WTC11 (cell line): ENCODE data around the gene F5. TPM values are rescaled to one million over a fixed set of nuclear protein-coding genes. Genes with fewer than 3 reads are reported as not detected.

Experiments used
- ARID4B ChIP-seq: sonication (generic); formaldehyde crosslinking; IDR thresholded peaks from 2 replicates; pipeline ENCODE4 v1.8.0; 2023; ENCODE audit warnings: missing genetic modification reagents, mild to moderate bottlenecking, borderline replicate concordance
- CTCF ChIP-seq: fragments of 200-600 bp; IDR thresholded peaks from 2 replicates; pipeline ENCODE4 v1.8.0; 2022; ENCODE audit warnings: antibody characterized with exemption
- E2F1 ChIP-seq: sonication (generic); formaldehyde crosslinking; IDR thresholded peaks from 2 replicates; pipeline ENCODE4 v1.8.0; 2022; ENCODE audit warnings: mild to moderate bottlenecking, missing genetic modification reagents
- ETV6 ChIP-seq: sonication (generic); formaldehyde crosslinking; IDR thresholded peaks from 2 replicates; pipeline ENCODE4 v1.8.1; 2022; ENCODE audit warnings: mild to moderate bottlenecking, missing genetic modification reagents
- GABPB1 ChIP-seq: sonication (generic); formaldehyde crosslinking; IDR thresholded peaks from 2 replicates; pipeline ENCODE4 v1.8.1; 2023; ENCODE audit warnings: mild to moderate bottlenecking, missing genetic modification reagents
- IRF1 ChIP-seq: sonication (generic); formaldehyde crosslinking; IDR thresholded peaks from 2 replicates; pipeline ENCODE4 v1.8.0; 2023; ENCODE audit warnings: missing genetic modification reagents
- SMAD4 ChIP-seq: sonication (generic); formaldehyde crosslinking; IDR thresholded peaks from 2 replicates; pipeline ENCODE4 v1.8.0; 2022; ENCODE audit warnings: mild to moderate bottlenecking, missing genetic modification reagents
- TCF7 ChIP-seq: sonication (generic); formaldehyde crosslinking; IDR thresholded peaks from 2 replicates; pipeline ENCODE4 v1.8.0; 2022; ENCODE audit warnings: mild to moderate bottlenecking, low read depth, missing genetic modification reagents, moderate library complexity
- ZMAT4 ChIP-seq: fragments of 250-450 bp; sonication (Bioruptor Pico); IDR thresholded peaks from 2 replicates; pipeline ENCODE4 v1.9.0; 2021; ENCODE audit warnings: mild to moderate bottlenecking
- ZNF416 ChIP-seq: fragments of 250-450 bp; sonication (Bioruptor Pico); IDR thresholded peaks from 2 replicates; pipeline ENCODE4 v1.9.0; 2021; ENCODE audit warnings: mild to moderate bottlenecking, inconsistent platforms
- ZNF512 ChIP-seq: sonication (generic); formaldehyde crosslinking; IDR thresholded peaks from 2 replicates; pipeline ENCODE4 v1.8.1; 2022; ENCODE audit warnings: missing genetic modification reagents, borderline replicate concordance
- ZNF532 ChIP-seq: fragments of 250-450 bp; sonication (Bioruptor Pico); IDR thresholded peaks from 2 replicates; pipeline ENCODE4 v1.9.0; 2021; ENCODE audit warnings: mild to moderate bottlenecking, borderline replicate concordance
- total RNA-seq: library from RNA; stranded (reverse); gene quantifications from 3 replicates; pipeline ENCODE4 v1.2.3, GENCODE V29; 2021

F5 gene
- total RNA-seq, 1 experiment from 2014 or later: 0.20 TPM

- TF ChIP-seq ARID4B (CRISPR knock-in tag) (no peak), TCF7 (CRISPR knock-in tag) (no peak), ZNF416 (CRISPR knock-in tag) (no peak), ZNF512 (no peak), CTCF (no peak), ETV6 (no peak), ZMAT4 (no peak), GABPB1 (CRISPR knock-in tag) (no peak), E2F1 (no peak), ZNF532 (CRISPR knock-in tag) (no peak), SMAD4 (CRISPR knock-in tag) (no peak), IRF1 (CRISPR knock-in tag) (no peak)
- TF ChIP-seq, all 79 proteins: peak for 0
These were observed 93.0 kb downstream of the F5 start (continued) for GRCh38 chr1:169493251-169493650.
